ES-I3 (cell line): ENCODE measurements around the gene WDFY1.

Source experiments
- H3K36me3 ChIP-seq: 2 replicates; pipeline ENCODE4 v1.6.1; 2013; ENCODE audit warnings: mild to moderate bottlenecking, low read length, control low read depth, moderate library complexity; ENCODE audit not compliant: insufficient read depth
- H3K4me1 ChIP-seq: 2 replicates; pipeline ENCODE4 v1.6.1; 2013; ENCODE audit warnings: mild to moderate bottlenecking, control low read depth, low read length; ENCODE audit not compliant: insufficient read depth
- H3K9ac ChIP-seq: 2 replicates; pipeline ENCODE4 v1.6.1; 2013; ENCODE audit warnings: low read depth, mild to moderate bottlenecking, low read length, moderate library complexity
- H3K9me3 ChIP-seq: 2 replicates; pipeline ENCODE4 v1.6.1; 2013; ENCODE audit warnings: mild to moderate bottlenecking, low read length, moderate library complexity; ENCODE audit not compliant: control insufficient read depth, insufficient read depth

Gene WDFY1

DNA sequence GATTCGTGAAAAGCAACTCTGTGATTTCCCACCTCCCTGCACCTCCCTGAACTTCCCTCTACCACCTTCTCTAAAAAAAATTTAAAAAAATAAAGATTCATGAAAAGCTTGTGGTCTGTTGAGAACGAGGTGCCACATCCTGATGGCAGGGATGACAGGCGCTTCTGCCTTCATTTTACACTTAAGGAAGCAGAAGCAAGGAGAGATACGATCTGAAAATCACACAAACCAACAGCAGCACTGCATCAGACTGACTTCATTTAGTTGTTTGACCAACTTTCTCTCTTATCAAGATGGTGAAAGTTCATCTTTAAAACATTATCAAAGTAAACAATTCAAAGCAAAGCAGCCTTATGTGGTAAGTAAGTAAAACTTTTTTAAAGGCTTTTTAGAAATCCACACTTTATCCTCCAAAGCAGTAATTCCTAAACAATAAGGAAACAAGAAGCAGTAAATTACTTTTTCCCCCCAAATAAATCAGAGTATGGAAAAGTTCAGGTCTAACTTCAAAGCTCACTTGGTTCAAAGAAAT lies 15.5 kb downstream of the WDFY1 start:
- Histone ChIP-seq H3K4me1 (peaks cover 15% of the 10 kb centered on the region), H3K9me3 (0 out of 2 replicates have a peak, but pooled peaks cover 6% of the 10 kb centered on the region), H3K9ac (no peak overlapping the region), H3K36me3 (no peaks in the 10 kb centered on the region)

DNA sequence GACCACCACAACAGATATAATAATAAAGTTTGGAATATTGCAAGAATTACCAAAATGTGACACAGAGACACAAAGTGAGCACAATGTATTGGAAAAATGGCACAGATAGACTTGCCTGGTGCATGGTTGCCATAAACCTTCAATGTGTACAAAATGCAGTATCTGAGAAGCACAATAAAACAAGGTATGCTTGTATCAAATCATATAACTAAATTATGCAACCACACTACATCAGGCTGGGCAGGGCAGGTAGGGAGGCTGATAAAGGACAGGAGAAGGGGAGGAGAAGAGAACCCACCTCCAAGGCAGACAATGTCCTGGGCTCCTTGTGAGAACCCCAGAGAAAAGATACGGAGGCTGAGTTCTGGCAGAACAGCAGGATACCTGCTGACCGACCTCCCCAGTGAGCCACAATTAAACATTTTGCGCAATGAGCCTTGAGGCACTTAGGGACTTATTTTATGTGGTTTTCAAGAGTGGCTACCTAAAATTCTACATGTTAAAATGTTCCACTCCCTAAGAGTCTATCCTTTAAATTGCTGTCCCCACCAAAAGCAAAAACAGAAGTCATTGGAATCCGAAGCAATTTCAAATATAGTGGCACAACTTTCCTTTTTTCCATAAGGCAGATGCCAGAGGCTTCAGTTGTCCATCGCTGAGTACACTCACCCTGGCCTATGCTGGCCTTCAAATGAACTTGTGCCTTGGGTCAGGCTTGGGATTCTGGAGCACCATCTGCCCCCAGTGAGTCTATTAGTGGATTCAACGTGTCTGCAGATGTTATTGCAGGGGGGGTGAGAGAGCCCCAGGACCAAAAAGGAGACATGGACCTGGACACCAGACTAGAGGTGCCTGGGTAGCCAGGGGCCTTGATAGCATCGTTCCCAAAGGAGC lies 16.8 kb downstream of the WDFY1 start:
- Histone ChIP-seq H3K4me1 (peaks cover 10% of the 10 kb centered on the region), H3K9ac (no peak overlapping the region), H3K36me3 (no peaks in the 10 kb centered on the region), H3K9me3 (0 out of 2 replicates have a peak, but pooled peaks cover 6% of the 10 kb centered on the region)

DNA sequence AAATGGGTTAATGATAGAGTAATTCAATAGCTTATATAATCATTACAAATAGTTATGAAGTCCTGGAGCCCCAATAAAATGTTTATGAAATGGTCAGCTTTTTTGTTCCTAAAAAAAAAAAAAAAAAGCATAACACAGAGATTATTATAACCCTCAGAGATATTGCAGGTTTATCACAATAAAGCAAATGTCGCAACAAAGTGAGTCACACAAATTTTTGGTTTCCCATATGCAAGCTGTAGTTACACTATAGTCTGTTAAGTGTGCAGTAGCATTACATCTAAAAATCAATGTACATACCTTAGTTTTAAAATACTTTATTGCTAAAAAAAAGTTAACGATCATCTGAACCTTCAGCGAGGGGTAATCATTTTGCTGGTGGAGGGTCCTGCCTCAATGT lies 20.0 kb downstream of the WDFY1 start:
- Histone ChIP-seq H3K9me3 (0 out of 2 replicates have a peak, but pooled peaks cover 6% of the 10 kb centered on the region), H3K4me1 (peaks cover 3% of the 10 kb centered on the region; the same call in 1 of the 2 replicates), H3K36me3 (no peaks in the 10 kb centered on the region), H3K9ac (no peak overlapping the region)

DNA sequence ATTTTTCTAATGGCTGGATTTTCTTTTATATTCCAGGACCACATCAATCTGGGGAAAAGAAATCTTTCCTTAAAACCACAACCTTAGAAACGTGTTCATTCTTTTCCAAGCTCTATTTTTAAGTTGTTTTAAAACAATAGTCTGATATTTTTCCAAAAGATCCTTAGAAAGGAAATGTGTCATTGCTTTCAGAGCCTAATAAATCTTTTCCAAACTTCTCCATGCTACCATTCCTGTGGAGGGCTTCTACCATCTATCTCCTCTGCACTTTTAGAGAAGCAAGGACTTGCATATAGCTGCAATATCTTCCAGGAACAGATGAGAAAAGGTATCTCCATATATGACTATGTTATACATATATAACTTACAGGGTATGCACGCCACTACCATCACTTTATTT lies 21.2 kb downstream of the WDFY1 start:
- Histone ChIP-seq H3K9ac (no peak overlapping the region), H3K9me3 (0 out of 2 replicates have a peak, but pooled peaks cover 6% of the 10 kb centered on the region), H3K36me3 (no peaks in the 10 kb centered on the region), H3K4me1 (no peaks in the 10 kb centered on the region)

DNA sequence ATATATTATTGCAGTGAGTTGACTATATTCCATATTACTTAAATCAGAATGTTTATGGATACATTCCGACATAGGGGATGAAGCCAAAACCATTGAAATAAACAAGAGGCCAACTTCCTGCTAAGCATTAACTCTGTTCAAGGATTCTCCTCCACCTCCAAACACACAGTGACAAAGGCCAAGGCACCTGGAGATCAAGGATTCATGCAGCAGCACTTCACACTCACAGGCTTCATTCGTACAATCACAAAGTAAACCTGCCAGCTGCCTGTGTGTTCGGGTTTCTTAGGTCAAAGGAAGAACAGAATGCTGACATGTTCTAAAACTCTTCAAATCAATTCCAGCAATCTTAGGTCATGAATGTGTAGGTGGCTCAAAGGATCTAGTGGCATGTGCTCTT lies 22.8 kb downstream of the WDFY1 start:
- no peaks in the 10 kb centered on the region for H3K36me3 ChIP-seq
- no peak overlapping the region for H3K9ac ChIP-seq
- H3K9me3 ChIP-seq = 0 out of 2 replicates have a peak, but pooled peaks cover 6% of the 10 kb centered on the region
- no peaks in the 10 kb centered on the region for H3K4me1 ChIP-seq

- Histone ChIP-seq H3K9me3 (no peaks in the 10 kb centered on the region; the same call in 1 of the 2 replicates), H3K36me3 (no peaks in the 10 kb centered on the region; the same call in 1 of the 2 replicates), H3K9ac (no peak overlapping the region), H3K4me1 (no peaks in the 10 kb centered on the region)
Observed at GRCh38 chr2:223921204-223921603, 23.9 kb downstream of the WDFY1 start.

DNA sequence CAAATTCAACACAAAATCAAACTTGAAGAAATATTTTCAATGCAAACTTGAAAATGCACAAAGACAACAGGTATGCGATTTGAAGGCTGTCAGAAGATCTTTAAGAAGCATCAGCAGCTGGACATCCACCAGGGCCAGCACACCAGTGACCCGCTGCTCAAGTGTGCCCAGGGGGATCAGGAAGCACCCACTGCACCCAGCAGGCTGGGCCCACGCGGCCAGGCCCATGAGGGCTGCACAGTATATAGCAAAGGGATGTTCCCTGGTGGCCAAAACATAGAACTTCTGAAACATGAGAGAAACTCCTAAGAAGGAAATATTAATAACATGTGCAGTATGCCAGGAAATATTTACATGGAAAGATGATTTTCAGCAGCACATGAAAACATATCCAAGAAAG lies 25.0 kb downstream of the WDFY1 start:
- H3K36me3 ChIP-seq = no peaks in the 10 kb centered on the region; the same call in 1 of the 2 replicates
- H3K9ac ChIP-seq = no peak overlapping the region
- H3K4me1 ChIP-seq = no peaks in the 10 kb centered on the region
- no peaks in the 10 kb centered on the region; the same call in 1 of the 2 replicates for H3K9me3 ChIP-seq

GRCh38 chr2:223918671-223919134 lies 26.4 kb downstream of the WDFY1 start:
- no peak overlapping the region for H3K9ac ChIP-seq
- no peaks in the 10 kb centered on the region; the same call in 1 of the 2 replicates for H3K9me3 ChIP-seq
- H3K36me3 ChIP-seq = no peaks in the 10 kb centered on the region; the same call in 1 of the 2 replicates
- H3K4me1 ChIP-seq = no peaks in the 10 kb centered on the region

DNA sequence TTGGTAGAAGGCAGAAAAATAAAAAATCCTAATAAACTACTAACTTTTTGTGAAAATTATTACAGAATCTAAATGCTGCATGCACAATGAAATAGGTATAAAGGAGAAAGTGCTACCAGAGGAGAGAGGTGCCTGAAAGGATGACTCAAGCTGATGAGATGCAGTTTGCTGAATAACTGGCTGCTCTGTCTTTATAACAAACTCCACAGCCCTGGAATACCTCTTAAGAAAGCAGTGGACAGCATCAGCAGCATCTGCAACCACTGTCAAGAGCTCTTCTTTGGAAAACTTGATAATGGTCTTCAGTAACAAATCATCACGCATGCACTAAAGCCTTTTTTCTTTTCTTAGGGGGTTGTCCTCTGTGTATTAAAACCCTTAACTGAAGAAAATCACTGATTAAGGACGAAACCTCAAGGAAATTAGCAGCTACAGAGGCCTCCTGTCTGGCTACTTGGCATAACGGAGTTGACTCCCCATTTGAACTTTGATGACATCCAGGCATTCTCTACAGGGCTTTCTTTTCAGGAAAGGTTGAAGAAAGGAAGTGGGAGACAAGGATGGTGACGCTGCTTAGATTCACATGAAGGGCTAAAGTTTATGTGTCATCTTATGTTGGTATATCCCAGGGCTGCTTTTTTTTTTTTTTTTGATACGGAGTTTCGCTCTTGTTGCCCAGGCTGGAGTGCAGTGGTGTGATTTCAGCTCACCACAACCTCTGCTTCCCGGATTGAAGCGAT lies 28.8 kb downstream of the WDFY1 start:
- H3K36me3 ChIP-seq = no peaks in the 10 kb centered on the region; the same call in 1 of the 2 replicates
- no peak overlapping the region for H3K9ac ChIP-seq
- H3K4me1 ChIP-seq = no peaks in the 10 kb centered on the region
- H3K9me3 ChIP-seq = no peaks in the 10 kb centered on the region; the same call in 1 of the 2 replicates

DNA sequence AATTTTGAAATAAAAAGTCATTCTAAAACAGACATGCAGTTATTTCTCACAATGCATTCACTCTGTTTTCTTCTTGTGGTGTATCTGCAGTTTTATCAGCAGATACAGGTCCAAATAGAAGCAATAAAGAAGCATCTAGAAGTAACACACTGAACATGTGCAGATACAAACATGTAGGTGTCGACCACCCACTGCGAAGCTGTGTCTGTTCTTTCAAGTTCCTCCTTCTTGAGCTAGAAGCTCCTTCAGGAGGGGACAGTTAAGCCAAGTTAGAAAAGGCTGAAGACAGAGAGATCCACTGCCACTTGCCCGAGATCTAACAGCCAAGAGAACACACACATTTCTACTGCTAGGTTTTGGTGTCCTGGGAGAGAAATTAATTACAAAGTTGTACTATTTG lies 30.1 kb downstream of the WDFY1 start:
- no peak overlapping the region for H3K9ac ChIP-seq
- no peaks in the 10 kb centered on the region; the same call in 1 of the 2 replicates for H3K36me3 ChIP-seq
- H3K9me3 ChIP-seq = no peaks in the 10 kb centered on the region; the same call in 1 of the 2 replicates
- H3K4me1 ChIP-seq = no peaks in the 10 kb centered on the region; the same call in 1 of the 2 replicates

- no peaks in the 10 kb centered on the region; the same call in 1 of the 2 replicates for H3K9me3 ChIP-seq
- H3K4me1 ChIP-seq = peaks cover 5% of the 10 kb centered on the region; the same call in 1 of the 2 replicates
- no peaks in the 10 kb centered on the region; the same call in 1 of the 2 replicates for H3K36me3 ChIP-seq
- H3K9ac ChIP-seq = no peak overlapping the region
Observed at GRCh38 chr2:223914324-223914723, 30.8 kb downstream of the WDFY1 start.

GRCh38 chr2:223909001-223909741 lies 36.0 kb downstream of the WDFY1 start:
- no peaks in the 10 kb centered on the region for H3K9me3 ChIP-seq

DNA sequence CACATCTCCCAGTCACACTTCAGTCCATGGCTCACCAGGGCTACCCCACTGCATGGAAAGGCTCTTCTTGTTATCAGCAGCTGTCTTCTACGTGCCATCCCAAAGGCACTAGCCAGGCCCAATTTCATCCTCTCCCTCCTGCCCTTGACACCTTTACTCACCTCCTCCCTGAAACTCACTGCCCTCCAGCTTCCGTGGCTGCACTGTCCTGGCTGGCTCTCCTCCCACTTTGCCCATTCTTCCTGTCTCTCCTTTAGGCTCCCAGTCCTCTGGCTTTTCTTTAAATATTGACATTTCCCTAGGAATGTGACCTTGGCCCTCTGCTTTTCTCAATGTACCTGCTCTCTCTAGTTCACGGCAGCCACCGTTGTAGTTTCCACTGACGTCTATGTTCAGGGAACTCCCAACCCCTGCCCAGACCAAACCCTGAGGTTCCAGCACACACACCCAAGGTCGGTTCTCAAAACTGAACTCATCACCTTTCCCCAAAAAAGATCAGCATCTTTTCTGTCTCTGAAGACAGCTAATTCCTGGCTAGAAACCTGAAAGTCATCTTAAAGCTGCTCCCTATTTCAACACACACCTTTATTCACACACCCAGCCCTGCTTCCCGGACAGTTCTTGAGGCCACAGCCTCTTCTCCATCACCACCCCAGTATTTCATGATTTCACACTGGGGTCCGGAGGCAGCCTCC lies 36.7 kb downstream of the WDFY1 start:
- Histone ChIP-seq H3K36me3 (peaks cover 2% of the 10 kb centered on the region), H3K9me3 (no peaks in the 10 kb centered on the region), H3K9ac (no peak overlapping the region), H3K4me1 (peaks cover 5% of the 10 kb centered on the region; the same call in 1 of the 2 replicates)

More at GRCh38 chr2:223909001-223909741, 36.0 kb downstream of the WDFY1 start:
- Histone ChIP-seq H3K4me1 (peaks cover 5% of the 10 kb centered on the region; the same call in 1 of the 2 replicates), H3K9ac (no peak overlapping the region), H3K36me3 (peaks cover 2% of the 10 kb centered on the region)
